Activated CD8-positive, alpha-beta T cell treated with anti-CD3 and anti-CD28 coated beads for 36 hours (primary cell): ENCODE measurements around the gene CCDC159. TPM values are rescaled to one million over a fixed set of nuclear protein-coding genes. Genes with fewer than 3 reads are reported as not detected.
"Not testable (repeated sequence)": the region's sequence is repeated elsewhere in the genome, so short reads cannot be mapped to it uniquely, and the experiment has no call there.

ENCODE experiments used
- ATAC-seq: fragments of 200-7000 bp; cut with Tn5 transposase; one replicate; pipeline ENCODE4 v1.10.0; 2021; ENCODE audit warnings: mild to moderate bottlenecking, moderate library complexity
- CTCF ChIA-PET: fragments of 350-600 bp; sonication (Branson Sonifier 250); formaldehyde crosslinking; loops from one replicate; lab custom pipeline; 2021; ENCODE audit warnings: antibody characterized with exemption; lab: Charles Lee
- POLR2A ChIA-PET: fragments of 350-600 bp; sonication (Branson Sonifier 250); formaldehyde crosslinking; loops from one replicate; lab custom pipeline; 2021; ENCODE audit warnings: antibody characterized with exemption; lab: Charles Lee
- DNase-seq: peaks from one replicate; pipeline ENCODE4 v3.0.0-alpha.2; 2020
- H3K27ac Mint-ChIP-seq: one replicate; pipeline ENCODE4 v1.8.0; 2021; ENCODE audit warnings: mild to moderate bottlenecking, mixed read lengths
- H3K27me3 Mint-ChIP-seq: one replicate; pipeline ENCODE4 v1.8.0; 2021; ENCODE audit warnings: mixed read lengths
- H3K36me3 Mint-ChIP-seq: one replicate; pipeline ENCODE4 v1.8.0; 2021; ENCODE audit warnings: low read depth, mixed read lengths
- H3K4me1 Mint-ChIP-seq: one replicate; pipeline ENCODE4 v1.8.0; 2021; ENCODE audit warnings: low read depth, mixed read lengths
- H3K4me3 Mint-ChIP-seq: one replicate; pipeline ENCODE4 v1.8.0; 2021; ENCODE audit warnings: mild to moderate bottlenecking, moderate library complexity, mixed read lengths
- H3K9me3 Mint-ChIP-seq: one replicate; pipeline ENCODE4 v1.8.0; 2021; ENCODE audit warnings: mixed read lengths
- CTCF ChIP-seq: fragments of 200-600 bp; IDR thresholded peaks from one replicate; pipeline ENCODE4 v1.8.0; 2022; ENCODE audit warnings: antibody characterized with exemption, mild to moderate bottlenecking
- intact Hi-C: fragments of 100-400 bp; cut with micrococcal nuclease; formaldehyde crosslinking; loops from one replicate; pipeline ENCODE4 v1.10.0; 2022
- total RNA-seq, 2 experiments: library from RNA; stranded (reverse); gene quantifications; one replicate each; pipeline ENCODE4 v1.2.3, GENCODE V29; 2021

CCDC159 gene
- total RNA-seq, 2 experiments from 2014 or later, result 9.7 to 10.5 TPM

GRCh38 chr19:11330127-11330526, 16.2 kb upstream of the CCDC159 start:
- Mint-ChIP-seq H3K9me3 (no peaks in the 10 kb centered on the region), H3K27me3 (no peaks in the 10 kb centered on the region), H3K4me1 (no peaks in the 10 kb centered on the region), H3K36me3 (peaks cover 7% of the 10 kb centered on the region), H3K27ac (no peak overlapping the region), H3K4me3 (no peak overlapping the region)
- no peak for ATAC-seq
- TF ChIP-seq CTCF, result no peak
- ChIA-PET POLR2A (no interaction called here), CTCF (no interaction called here)
- DNase-seq, result no peak
- intact Hi-C loops, result no loop called here

GRCh38 chr19:11331502-11331901, 14.8 kb upstream of the CCDC159 start:
- H3K9me3 Mint-ChIP-seq, result no peaks in the 10 kb centered on the region
- no peak for TF ChIP-seq CTCF
- H3K27ac Mint-ChIP-seq, result no peak overlapping the region
- ATAC-seq (no peak), DNase-seq (no peak)
- intact Hi-C loops, result no loop called here
- H3K27me3 Mint-ChIP-seq, result no peaks in the 10 kb centered on the region
- CTCF ChIA-PET, result interaction anchor here (0.9 kb wide), 1 partner anchor 38 kb away, joined by 3 read pairs; no protein-coding TSS in a partner anchor
- peaks cover 13% of the 10 kb centered on the region for H3K36me3 Mint-ChIP-seq
- H3K4me3 Mint-ChIP-seq, result no peak overlapping the region
- H3K4me1 Mint-ChIP-seq, result no peaks in the 10 kb centered on the region
- POLR2A ChIA-PET, result no interaction called here

GRCh38 chr19:11332822-11333221, 13.5 kb upstream of the CCDC159 start:
- POLR2A ChIA-PET, result no interaction called here
- Mint-ChIP-seq H3K36me3 (peaks cover 16% of the 10 kb centered on the region), H3K27me3 (no peaks in the 10 kb centered on the region), H3K9me3 (no peaks in the 10 kb centered on the region), H3K4me1 (peaks cover 6% of the 10 kb centered on the region), H3K27ac (no peak overlapping the region), H3K4me3 (no peak overlapping the region)
- CTCF ChIA-PET, result interaction anchor here (0.6 kb wide), 1 partner anchor 9 kb away, joined by 3 read pairs; no protein-coding TSS in a partner anchor
- TF ChIP-seq CTCF, result no peak
- no peak for DNase-seq
- intact Hi-C loops, result no loop called here
- ATAC-seq, result no peak

DNA sequence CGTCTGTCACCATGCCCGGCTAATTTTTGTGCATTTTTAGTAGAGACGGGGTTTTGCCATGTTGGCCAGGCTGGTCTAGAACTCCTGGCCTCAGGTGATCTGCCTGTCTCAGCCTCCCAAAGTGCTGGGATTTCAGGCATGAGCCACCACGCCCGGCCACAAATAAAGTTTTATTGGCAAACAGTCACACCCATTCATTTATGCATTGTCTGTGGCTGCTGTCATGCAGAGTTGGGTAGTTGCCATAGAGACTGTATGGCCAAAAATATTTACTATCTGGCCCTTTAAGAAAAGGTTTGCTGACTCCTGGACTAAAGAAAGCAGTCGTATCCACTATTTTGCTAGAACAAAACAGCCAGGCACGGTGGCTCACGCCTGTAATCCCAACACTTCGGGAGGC, 12.5 kb upstream of the CCDC159 start:
- H3K27me3 Mint-ChIP-seq, H3K9me3 Mint-ChIP-seq, ATAC-seq, CTCF ChIA-PET, H3K27ac Mint-ChIP-seq, H3K4me3 Mint-ChIP-seq, DNase-seq, intact Hi-C loops, POLR2A ChIA-PET: not testable (repeated sequence)
- H3K36me3 Mint-ChIP-seq, result peaks cover 16% of the 10 kb centered on the region
- peaks cover 14% of the 10 kb centered on the region for H3K4me1 Mint-ChIP-seq

- Mint-ChIP-seq H3K9me3 (no peaks in the 10 kb centered on the region), H3K36me3 (peaks cover 16% of the 10 kb centered on the region), H3K4me3 (no peak overlapping the region), H3K27me3 (no peaks in the 10 kb centered on the region), H3K27ac (no peak overlapping the region), H3K4me1 (peaks cover 20% of the 10 kb centered on the region)
- no peak for ATAC-seq
- DNase-seq, result no peak
- ChIA-PET POLR2A (interaction anchor here (0.6 to 0.8 kb wide), 2 partner anchors 11 to 158 kb away, joined by 3 read pairs; no protein-coding TSS in a partner anchor), CTCF (no interaction called here)
- intact Hi-C loops, result no loop called here
- TF ChIP-seq CTCF, result no peak
Measured at GRCh38 chr19:11335449-11336146, 10.7 kb upstream of the CCDC159 start.
